Brain microvascular endothelial cell (primary cell): ENCODE measurements around the gene AHDC1.

Experiments used
- DNase-seq: peaks from one replicate; pipeline ENCODE4 v3.0.0-alpha.2; 2020
- H3K27ac ChIP-seq: fragments of 250-450 bp; sonication (Bioruptor Pico); 2 replicates; pipeline ENCODE4 v1.5.1; 2020; ENCODE audit warnings: mild to moderate bottlenecking, moderate library complexity
- H3K27me3 ChIP-seq: fragments of 250-450 bp; sonication (Bioruptor Pico); replicated peaks from 2 replicates; pipeline ENCODE4 v1.5.1; 2020; ENCODE audit warnings: mild to moderate bottlenecking
- H3K36me3 ChIP-seq: fragments of 250-450 bp; sonication (Bioruptor Pico); replicated peaks from 2 replicates; pipeline ENCODE4 v1.5.1; 2020; ENCODE audit warnings: mild to moderate bottlenecking
- H3K4me3 ChIP-seq: 2 replicates; pipeline ENCODE4 v1.5.1; 2011; ENCODE audit warnings: low read depth, mild to moderate bottlenecking, control low read depth, low read length, moderate library complexity
- CTCF ChIP-seq: IDR thresholded peaks from 2 replicates; pipeline ENCODE4 v1.5.1; 2011; ENCODE audit warnings: low read depth, mild to moderate bottlenecking, moderate library complexity, low read length, control low read depth, inconsistent platforms; ENCODE audit errors: missing control alignments
- in situ Hi-C: cut with HindIII; loops from 2 replicates; pipeline ENCODE4 v1.10.0; 2017; ENCODE audit warnings: low sequenced_read_pairs, low pct_ligation_motif_present

The AHDC1 gene

DNA sequence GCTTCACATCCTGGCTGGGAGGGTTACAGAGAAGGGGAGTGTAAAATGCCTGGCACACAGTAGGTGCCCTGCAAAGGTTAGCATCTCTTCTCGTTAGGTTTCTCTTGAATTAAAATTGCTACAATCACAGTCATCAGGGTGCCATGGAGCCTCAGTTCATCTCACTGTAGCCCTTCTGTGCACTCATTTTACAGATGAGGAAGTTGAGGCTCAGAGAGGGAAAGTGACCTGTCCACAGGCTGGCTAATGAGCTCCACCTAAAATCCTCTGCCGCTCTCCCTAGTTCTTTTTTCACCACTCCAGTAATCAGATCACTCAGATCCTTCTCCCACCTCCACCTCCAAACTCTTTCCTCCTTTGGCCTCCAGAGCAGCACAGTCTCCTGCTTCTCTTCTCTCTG, 13.5 kb upstream of the AHDC1 start:
- no peaks in the 10 kb centered on the region for H3K27me3 ChIP-seq
- no peak for TF ChIP-seq CTCF
- H3K27ac ChIP-seq: no peak overlapping the region
- DNase-seq: no peak
- H3K36me3 ChIP-seq: no peaks in the 10 kb centered on the region
- in situ Hi-C loops: no loop called here
- no peak overlapping the region for H3K4me3 ChIP-seq

DNA sequence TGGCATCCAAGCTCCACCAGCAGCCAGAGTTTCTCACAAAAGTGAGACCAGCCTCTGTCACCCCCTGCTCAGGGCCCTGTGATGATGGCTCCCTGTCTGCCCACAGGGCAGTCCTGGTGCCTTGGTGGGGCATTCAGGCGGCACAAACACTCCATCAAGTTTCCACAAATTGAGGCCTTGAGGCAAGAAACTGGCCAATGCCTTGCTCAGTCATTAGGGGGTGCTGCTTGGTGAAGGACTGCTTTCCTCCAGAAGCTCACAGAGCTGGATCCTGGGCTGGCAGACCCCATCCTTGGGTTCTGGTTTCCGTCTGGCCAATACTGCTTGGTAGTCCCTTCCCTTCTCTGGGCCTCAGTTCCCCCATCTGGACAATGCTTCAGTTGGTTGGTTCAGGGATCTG, 12.5 kb upstream of the AHDC1 start:
- Histone ChIP-seq H3K27me3 (no peaks in the 10 kb centered on the region), H3K36me3 (no peaks in the 10 kb centered on the region), H3K4me3 (no peak overlapping the region), H3K27ac (no peak overlapping the region)
- peak; percentile 48 for TF ChIP-seq CTCF
- no peak for DNase-seq
- in situ Hi-C loops: no loop called here

- in situ Hi-C loops: no loop called here
- H3K36me3 ChIP-seq: no peaks in the 10 kb centered on the region
- no peak overlapping the region for H3K27ac ChIP-seq
- H3K27me3 ChIP-seq: peaks cover 3% of the 10 kb centered on the region
- no peak overlapping the region for H3K4me3 ChIP-seq
- no peak for TF ChIP-seq CTCF
- no peak for DNase-seq
Observed at GRCh38 chr1:27615346-27616192, 11.6 kb upstream of the AHDC1 start.

- no peak for DNase-seq
- no peak overlapping the region for H3K4me3 ChIP-seq
- no peak overlapping the region for H3K27ac ChIP-seq
- peaks cover 3% of the 10 kb centered on the region for H3K27me3 ChIP-seq
- in situ Hi-C loops: no loop called here
- TF ChIP-seq CTCF: no peak
- H3K36me3 ChIP-seq: no peaks in the 10 kb centered on the region
Observed at GRCh38 chr1:27614625-27615344, 10.8 kb upstream of the AHDC1 start.

DNA sequence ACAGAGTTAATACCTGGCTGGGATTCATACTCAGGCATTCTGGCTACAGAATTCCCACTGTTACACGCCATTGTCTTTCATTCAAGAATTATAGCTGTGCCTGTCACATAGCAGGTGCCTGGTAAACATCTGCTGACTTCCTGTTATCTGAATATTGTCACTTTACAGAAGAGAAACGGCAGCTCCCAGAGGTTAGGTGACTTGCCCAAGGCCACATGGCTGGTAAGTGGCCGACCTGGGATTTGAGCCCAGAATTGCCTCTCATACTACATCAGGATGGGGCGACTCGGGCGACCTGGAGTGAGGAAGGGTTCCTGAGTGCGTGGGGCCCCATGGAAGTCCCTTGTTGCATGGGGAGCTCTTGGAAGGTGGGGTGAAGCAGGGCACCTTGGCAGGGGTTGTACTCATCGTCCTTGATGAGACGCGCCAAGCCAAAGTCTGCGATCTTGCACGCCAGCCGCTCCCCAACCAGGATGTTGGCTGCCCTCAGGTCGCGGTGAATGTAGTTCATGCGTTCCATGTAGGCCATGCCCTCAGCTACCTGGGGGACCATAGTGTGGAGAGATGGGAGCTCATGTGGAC, 10.2 kb upstream of the AHDC1 start:
- no peak for TF ChIP-seq CTCF
- in situ Hi-C loops: no loop called here
- Histone ChIP-seq H3K36me3 (no peaks in the 10 kb centered on the region), H3K27ac (no peak overlapping the region), H3K27me3 (peaks cover 3% of the 10 kb centered on the region), H3K4me3 (no peak overlapping the region)
- no peak for DNase-seq
